Lower leg skin (tissue), 4 donors: Measurements from ENCODE around the gene NYAP2. TPM values are rescaled to one million over a fixed set of nuclear protein-coding genes. Genes with fewer than 3 reads are reported as not detected.

Experiments used
- DNase-seq, 2 donors: peaks; one replicate each; pipeline ENCODE4 v3.0.0-alpha.2; 2019; ENCODE audit warnings: low spot score in 2 of 2
- H3K4me3 ChIP-seq: fragments of 200-600 bp; sonication (generic); 2 replicates; pipeline ENCODE4 v1.5.1; 2017; ENCODE audit warnings: mild to moderate bottlenecking, low read depth; ENCODE audit not compliant: poor library complexity, severe bottlenecking
- POLR2A ChIP-seq, 2 donors: fragments of 450-650 bp; IDR thresholded peaks; one replicate each; pipeline ENCODE4 v1.6.1; 2016 to 2017; ENCODE audit warnings: antibody characterized with exemption in 2 of 2, mild to moderate bottlenecking in 1 of 2, moderate library complexity in 1 of 2
- WGBS, 2 donors: methylation state at CpG; one replicate each; pipeline ENCODE4 v1.1.5; 2018; 5-methylcytosine and 5-hydroxymethylcytosine counted together
- intact Hi-C: fragments of 100-400 bp; cut with DNase I; formaldehyde crosslinking; loops from one replicate; pipeline ENCODE4 v1.15.0; 2023; ENCODE audit warnings: low total_unique reads
- total RNA-seq, 4 donors: library from RNA; depleted of rRNA; stranded (reverse); fragments of >200 nt; gene quantifications; one replicate each; pipeline ENCODE4 v1.1.0, GENCODE V29; 2016
- TF ChIP-seq, protein P1 (sequence below), 3 donors: fragments of 450-650 bp; IDR thresholded peaks; one replicate each; pipeline ENCODE4 v1.5.1; 2016; ENCODE audit warnings: antibody characterized with exemption in 3 of 3, mild to moderate bottlenecking in 3 of 3, moderate library complexity in 2 of 3

NYAP2 gene
- total RNA-seq, result not detected

DNA sequence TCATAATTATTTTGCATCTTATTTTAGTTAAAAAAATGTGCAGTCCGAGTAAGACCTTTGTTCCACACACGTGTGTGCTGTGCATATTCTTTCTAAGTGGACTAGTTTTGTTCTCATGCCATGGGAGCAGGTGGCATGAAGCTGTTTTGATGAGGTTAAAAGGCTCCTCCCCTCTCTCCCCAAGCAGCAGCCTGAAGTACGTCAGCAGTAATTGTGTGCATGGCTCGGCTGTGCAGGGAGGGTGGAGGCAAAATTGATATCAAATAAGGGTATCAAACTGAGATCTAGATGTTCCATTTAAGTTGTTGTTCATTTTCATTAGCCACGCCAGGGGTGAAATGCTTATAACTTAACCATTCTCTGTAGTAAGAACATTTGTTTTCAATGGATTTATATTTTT is at the start of gene NYAP2:
Gene NYAP2 (plus strand): TSS at position 207 of the 400 bp plus-strand sequence. CDS start 9,171 bp downstream, outside the sequence.
- WGBS, 2 donors, result 57 to 61% methylated on average over 5 of the region's 5 CpGs

DNA sequence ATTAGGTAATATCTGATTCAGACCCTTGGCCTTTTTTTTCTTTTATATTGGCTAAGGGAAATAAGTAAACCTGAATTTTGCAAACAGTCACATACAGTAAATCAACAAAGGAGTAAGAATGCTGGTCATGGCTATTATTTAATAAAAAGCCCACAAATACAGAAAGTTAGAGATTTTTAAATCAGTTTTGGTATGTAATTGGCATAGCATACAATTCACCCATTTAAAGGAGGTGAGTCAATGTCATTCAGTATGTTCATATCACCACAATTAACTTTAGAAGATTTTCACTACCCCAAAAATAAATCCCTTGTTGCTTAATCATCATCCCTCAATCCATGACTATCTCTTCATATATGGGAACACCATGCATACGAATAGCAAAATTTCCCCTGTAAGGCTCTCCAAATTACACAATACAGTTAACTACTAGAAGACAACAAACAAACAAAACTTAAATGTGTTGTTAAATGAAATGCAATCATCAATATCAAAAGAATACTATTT is 45.9 kb upstream of the NYAP2 start:
- TF ChIP-seq POLR2A (IDR thresholded peaks at IDR 0.05), result no peak
- TF ChIP-seq, protein P1, sequence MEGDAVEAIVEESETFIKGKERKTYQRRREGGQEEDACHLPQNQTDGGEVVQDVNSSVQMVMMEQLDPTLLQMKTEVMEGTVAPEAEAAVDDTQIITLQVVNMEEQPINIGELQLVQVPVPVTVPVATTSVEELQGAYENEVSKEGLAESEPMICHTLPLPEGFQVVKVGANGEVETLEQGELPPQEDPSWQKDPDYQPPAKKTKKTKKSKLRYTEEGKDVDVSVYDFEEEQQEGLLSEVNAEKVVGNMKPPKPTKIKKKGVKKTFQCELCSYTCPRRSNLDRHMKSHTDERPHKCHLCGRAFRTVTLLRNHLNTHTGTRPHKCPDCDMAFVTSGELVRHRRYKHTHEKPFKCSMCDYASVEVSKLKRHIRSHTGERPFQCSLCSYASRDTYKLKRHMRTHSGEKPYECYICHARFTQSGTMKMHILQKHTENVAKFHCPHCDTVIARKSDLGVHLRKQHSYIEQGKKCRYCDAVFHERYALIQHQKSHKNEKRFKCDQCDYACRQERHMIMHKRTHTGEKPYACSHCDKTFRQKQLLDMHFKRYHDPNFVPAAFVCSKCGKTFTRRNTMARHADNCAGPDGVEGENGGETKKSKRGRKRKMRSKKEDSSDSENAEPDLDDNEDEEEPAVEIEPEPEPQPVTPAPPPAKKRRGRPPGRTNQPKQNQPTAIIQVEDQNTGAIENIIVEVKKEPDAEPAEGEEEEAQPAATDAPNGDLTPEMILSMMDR (IDR thresholded peaks at IDR 0.05), result no peak
- DNase-seq, result no peak
- intact Hi-C loops, result no loop called here
- WGBS, 2 donors, result 68 to 71% methylated on average over 1 of the region's 1 CpG
- H3K4me3 ChIP-seq, result no peak overlapping the region

More for the DNA sequence above, at the start of gene NYAP2:
- intact Hi-C loops, result no loop called here
- no peak for DNase-seq
- TF ChIP-seq, protein P1 (IDR thresholded peaks at IDR 0.05), result no peak
- no peak for TF ChIP-seq POLR2A (IDR thresholded peaks at IDR 0.05)
- H3K4me3 ChIP-seq, result no peak within 1 kb of the TSS

DNA sequence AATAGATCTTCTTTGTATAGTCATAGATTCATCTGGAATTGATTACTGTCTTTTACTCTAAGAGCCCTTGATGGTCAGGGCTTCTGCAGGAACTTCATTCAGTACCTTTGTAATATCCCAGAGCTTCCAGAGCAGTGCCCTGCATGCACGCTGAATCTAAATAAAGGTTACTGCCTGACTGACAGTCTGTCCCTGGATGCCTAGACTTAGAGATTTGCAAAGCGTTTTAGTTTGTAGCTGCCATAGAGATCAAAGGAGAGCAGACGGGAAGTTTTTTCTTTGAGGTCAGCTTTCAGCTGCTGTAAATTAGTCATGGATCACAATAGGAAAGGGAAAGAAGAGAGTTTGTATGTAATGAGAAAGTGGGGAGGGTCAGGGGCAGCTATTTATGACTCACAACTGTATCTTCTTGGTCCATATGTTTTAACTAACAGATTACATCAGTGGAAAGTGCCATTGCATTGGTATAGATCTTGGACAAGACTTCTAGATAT is 45.2 kb upstream of the NYAP2 start:
- intact Hi-C loops, result no loop called here
- H3K4me3 ChIP-seq, result no peak overlapping the region
- TF ChIP-seq POLR2A (IDR thresholded peaks at IDR 0.05), result no peak
- TF ChIP-seq, protein P1 (IDR thresholded peaks at IDR 0.05), result no peak
- DNase-seq, result no peak
- 6 to 9% methylated on average over 3 of the region's 3 CpGs for WGBS, 2 donors

DNA sequence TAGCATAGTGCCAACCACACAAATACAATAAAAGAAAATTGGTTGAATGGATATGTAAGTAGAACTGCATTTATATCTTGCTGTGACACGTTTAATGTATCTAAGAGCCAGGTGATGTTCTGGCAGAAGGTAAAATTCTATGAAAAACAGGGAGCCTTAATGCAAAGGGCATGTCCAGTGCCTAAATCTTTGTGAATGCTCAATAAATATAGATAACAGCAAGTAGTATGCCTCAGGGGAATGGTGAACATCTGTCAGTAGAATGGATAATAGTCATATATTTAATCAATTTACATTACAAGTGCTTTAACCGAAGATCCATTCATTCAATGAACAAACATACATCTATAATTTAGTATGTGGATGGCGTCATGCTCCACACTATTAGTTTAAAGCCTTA is 43.7 kb upstream of the NYAP2 start:
- intact Hi-C loops, result no loop called here
- TF ChIP-seq, protein P1 (IDR thresholded peaks at IDR 0.05), result no peak
- no peak for TF ChIP-seq POLR2A (IDR thresholded peaks at IDR 0.05)
- no peak for DNase-seq
- no peak overlapping the region for H3K4me3 ChIP-seq
- WGBS, 2 donors, result 52 to 53% methylated on average over 3 of the region's 3 CpGs

DNA sequence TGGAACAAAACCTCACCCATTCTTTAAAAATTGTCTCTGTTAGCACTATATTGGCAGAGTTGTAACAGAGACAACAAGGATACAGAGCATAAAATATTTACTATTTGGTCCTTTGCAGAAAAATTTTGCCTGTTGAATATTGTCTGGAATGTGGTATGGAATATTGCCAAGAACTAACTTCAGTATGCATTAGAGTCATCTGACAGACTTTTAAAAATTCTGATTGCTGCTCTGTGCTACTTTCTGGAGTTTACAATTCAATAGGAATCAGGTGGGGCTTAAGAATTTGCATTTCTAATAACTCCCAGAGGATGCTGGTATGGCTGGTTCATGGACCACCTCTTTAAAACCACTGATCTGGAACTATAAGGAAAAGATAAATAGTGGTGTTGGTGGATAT is 32.8 kb upstream of the NYAP2 start:
- DNase-seq, result no peak
- no peak for TF ChIP-seq POLR2A (IDR thresholded peaks at IDR 0.05)
- TF ChIP-seq, protein P1 (IDR thresholded peaks at IDR 0.05), result no peak
- intact Hi-C loops, result no loop called here
- no peak overlapping the region for H3K4me3 ChIP-seq

DNA sequence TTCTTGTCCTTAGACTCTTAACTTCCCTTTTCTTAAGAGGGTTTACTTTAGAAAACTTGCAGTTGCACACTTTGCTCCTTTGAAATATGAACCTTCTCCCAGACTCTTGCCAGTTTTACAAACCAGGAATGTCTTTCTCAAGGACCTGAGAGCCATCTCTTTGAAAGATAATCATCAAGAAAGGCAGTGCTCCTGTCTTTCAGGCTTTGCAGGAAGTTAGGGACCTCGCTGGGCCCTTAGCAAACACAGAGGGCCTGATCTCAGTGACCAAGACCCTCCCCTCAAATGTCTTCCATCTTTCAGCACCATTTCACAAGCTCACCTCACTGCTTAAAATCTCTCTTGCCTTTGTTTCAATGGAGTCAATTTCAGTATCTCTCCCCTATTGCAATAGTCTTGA is 32.0 kb upstream of the NYAP2 start:
- intact Hi-C loops, result no loop called here
- WGBS, 2 donors, result 26 to 32% methylated on average over 1 of the region's 1 CpG
- DNase-seq, result no peak
- no peak for TF ChIP-seq POLR2A (IDR thresholded peaks at IDR 0.05)
- TF ChIP-seq, protein P1 (IDR thresholded peaks at IDR 0.05), result no peak
- H3K4me3 ChIP-seq, result no peak overlapping the region
